C4-2B (cell line): ENCODE measurements around the gene GCHFR.

Experiments used
- CTCF ChIP-seq: fragments of 450-650 bp; conservative IDR thresholded peaks from 2 replicates; pipeline ENCODE4 v1.5.1; 2017; ENCODE audit warnings: mild to moderate bottlenecking
- ZFX ChIP-seq: fragments of 450-650 bp; IDR thresholded peaks from 2 replicates; pipeline ENCODE4 v1.6.1; 2017

GRCh38 chr15:40739854-40740253, 24.0 kb upstream of the GCHFR start:
- TF ChIP-seq CTCF (no peak; the same call in 1 of the 2 replicates), ZFX (no peak)
